Activated CD8-positive, alpha-beta memory T cell treated with anti-CD3 and anti-CD28 coated beads for 48 hours (primary cell): ENCODE data around the gene PSMB5.

ENCODE experiments used
- DNase-seq, 3 experiments: peaks; one replicate each; pipeline ENCODE4 v3.0.0-alpha.2; 2020; ENCODE audit warnings: low read depth in 2 of 3, low spot score in 2 of 3

The PSMB5 gene

GRCh38 chr14:22995889-22996625, 38.6 kb downstream of the PSMB5 start:
- no peak for DNase-seq

GRCh38 chr14:22994762-22995275, 39.9 kb downstream of the PSMB5 start:
- no peak for DNase-seq

- no peak for DNase-seq
Observed at GRCh38 chr14:22993517-22993916, 41.2 kb downstream of the PSMB5 start.

GRCh38 chr14:22991852-22992251, 42.8 kb downstream of the PSMB5 start:
- DNase-seq: no peak

GRCh38 chr14:22987291-22987690, 47.4 kb downstream of the PSMB5 start:
- no peak for DNase-seq

GRCh38 chr14:22986508-22987054, 48.1 kb downstream of the PSMB5 start:
- peak; percentile 49 to 77 (median 74) for DNase-seq

- DNase-seq: no peak
Observed at GRCh38 chr14:22985894-22986507, 48.7 kb downstream of the PSMB5 start.

- no peak for DNase-seq
Observed at GRCh38 chr14:22984959-22985658, 49.6 kb downstream of the PSMB5 start.

GRCh38 chr14:22982477-22983245, 52.0 kb downstream of the PSMB5 start, which contains the start of gene AJUBA:
AJUBA (minus strand) TSS chr14:22982551; CDS start chr14:22982266, 285 bp downstream.
- DNase-seq: peak; percentile 42 to 59 (median 53)

- DNase-seq: no peak
Observed at GRCh38 chr14:22981876-22982476, 52.7 kb downstream of the PSMB5 start.

- DNase-seq: peak in 1 of 3 experiments; percentile 11
Observed at GRCh38 chr14:22981090-22981875, 53.4 kb downstream of the PSMB5 start.

- no peak for DNase-seq
Observed at GRCh38 chr14:22980672-22981089, 54.0 kb downstream of the PSMB5 start.

- no peak for DNase-seq
Observed at GRCh38 chr14:22979748-22980392, 54.8 kb downstream of the PSMB5 start.

- no peak for DNase-seq
Observed at GRCh38 chr14:22978981-22979671, 55.6 kb downstream of the PSMB5 start.

- no peak for DNase-seq
Observed at GRCh38 chr14:22978487-22978837, 56.2 kb downstream of the PSMB5 start.

GRCh38 chr14:22977684-22978486, 56.8 kb downstream of the PSMB5 start:
- no peak for DNase-seq

- DNase-seq: no peak
Observed at GRCh38 chr14:22977434-22977683, 57.3 kb downstream of the PSMB5 start.
